ENCODE data around the gene SLCO3A1. TPM values are rescaled to one million over a fixed set of nuclear protein-coding genes. Genes with fewer than 3 reads are reported as not detected.
"Not testable (repeated sequence)": the region's sequence is repeated elsewhere in the genome, so short reads cannot be mapped to it uniquely, and the experiment has no call there.

The SLCO3A1 gene
- total RNA-seq, 4 donors from 2014 or later, result 23.1 to 62.8 (median 35.1) TPM

- DNase-seq (ENCODE audit: low spot score in 2 of 2), result no peak
- TF ChIP-seq POLR2A (IDR thresholded peaks at IDR 0.05), result no peak
- TF ChIP-seq, protein P1, sequence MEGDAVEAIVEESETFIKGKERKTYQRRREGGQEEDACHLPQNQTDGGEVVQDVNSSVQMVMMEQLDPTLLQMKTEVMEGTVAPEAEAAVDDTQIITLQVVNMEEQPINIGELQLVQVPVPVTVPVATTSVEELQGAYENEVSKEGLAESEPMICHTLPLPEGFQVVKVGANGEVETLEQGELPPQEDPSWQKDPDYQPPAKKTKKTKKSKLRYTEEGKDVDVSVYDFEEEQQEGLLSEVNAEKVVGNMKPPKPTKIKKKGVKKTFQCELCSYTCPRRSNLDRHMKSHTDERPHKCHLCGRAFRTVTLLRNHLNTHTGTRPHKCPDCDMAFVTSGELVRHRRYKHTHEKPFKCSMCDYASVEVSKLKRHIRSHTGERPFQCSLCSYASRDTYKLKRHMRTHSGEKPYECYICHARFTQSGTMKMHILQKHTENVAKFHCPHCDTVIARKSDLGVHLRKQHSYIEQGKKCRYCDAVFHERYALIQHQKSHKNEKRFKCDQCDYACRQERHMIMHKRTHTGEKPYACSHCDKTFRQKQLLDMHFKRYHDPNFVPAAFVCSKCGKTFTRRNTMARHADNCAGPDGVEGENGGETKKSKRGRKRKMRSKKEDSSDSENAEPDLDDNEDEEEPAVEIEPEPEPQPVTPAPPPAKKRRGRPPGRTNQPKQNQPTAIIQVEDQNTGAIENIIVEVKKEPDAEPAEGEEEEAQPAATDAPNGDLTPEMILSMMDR (IDR thresholded peaks at IDR 0.05), result no peak
- H3K4me3 ChIP-seq (ENCODE audit: low read depth, poor library complexity, severe bottlenecking), result no peak overlapping the region
- intact Hi-C loops (cut with DNase I; ENCODE audit: low total_unique reads), result no loop called here
- WGBS, 2 donors, result 14 to 17% methylated on average over 8 of the region's 8 CpGs
These were observed 102.7 kb downstream of the SLCO3A1 start for GRCh38 chr15:91956026-91956723.

DNA sequence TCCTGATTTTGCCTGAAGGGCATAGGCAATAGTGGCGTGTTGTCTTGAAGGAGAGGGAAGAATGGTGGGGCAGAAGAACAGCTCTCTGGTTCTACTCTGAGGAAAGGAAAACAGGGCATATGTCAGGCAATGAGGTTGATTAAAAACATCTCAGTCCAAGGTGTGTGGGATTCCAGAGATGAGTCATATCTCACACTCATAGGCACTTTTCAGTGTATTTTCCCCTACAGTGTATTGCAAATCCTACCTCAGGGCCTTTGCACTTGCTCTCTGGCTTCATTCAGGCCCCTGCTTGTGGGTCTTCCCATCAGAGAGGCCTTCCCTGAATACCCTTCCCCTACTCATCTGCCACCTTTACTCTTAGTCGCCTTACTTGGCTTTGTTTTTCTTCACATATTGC lies 107.8 kb downstream of the SLCO3A1 start:
- intact Hi-C loops (cut with DNase I; ENCODE audit: low total_unique reads), result no loop called here
- TF ChIP-seq, protein P1 (IDR thresholded peaks at IDR 0.05), result no peak
- TF ChIP-seq POLR2A (IDR thresholded peaks at IDR 0.05), result no peak
- 86 to 91% methylated on average over 2 of the region's 2 CpGs for WGBS, 2 donors
- no peak for DNase-seq (ENCODE audit: low spot score in 2 of 2)
- H3K4me3 ChIP-seq (ENCODE audit: low read depth, poor library complexity, severe bottlenecking), result no peak overlapping the region

DNA sequence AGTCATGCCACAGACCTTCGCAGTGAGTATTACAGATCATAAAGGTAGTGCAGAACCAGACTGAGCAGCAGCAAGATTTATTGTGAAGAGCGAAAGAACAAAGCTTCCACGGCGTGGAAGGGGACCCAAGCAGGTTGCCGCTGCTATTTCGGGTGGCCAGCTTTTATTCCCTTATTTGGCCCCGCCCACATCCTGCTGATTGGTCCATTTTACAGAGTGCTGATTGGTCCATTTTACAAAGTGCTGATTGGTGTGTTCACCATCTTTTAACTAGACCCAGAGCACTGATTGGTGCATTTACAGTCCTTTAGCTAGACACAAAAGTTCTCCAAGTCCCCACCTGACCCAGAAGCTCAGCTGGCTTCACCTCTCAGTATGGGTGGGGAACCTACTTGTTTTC lies 110.2 kb downstream of the SLCO3A1 start:
- WGBS, 2 donors, result 92 to 94% methylated on average over 7 of the region's 7 CpGs
- DNase-seq (ENCODE audit: low spot score in 2 of 2); intact Hi-C loops (cut with DNase I; ENCODE audit: low total_unique reads); H3K4me3 ChIP-seq (ENCODE audit: low read depth, poor library complexity, severe bottlenecking): not testable (repeated sequence)

GRCh38 chr15:91965501-91966193 lies 112.1 kb downstream of the SLCO3A1 start:
- no peak for TF ChIP-seq POLR2A (IDR thresholded peaks at IDR 0.05)
- TF ChIP-seq, protein P1 (IDR thresholded peaks at IDR 0.05), result no peak
- 43 to 52% methylated on average over 9 of the region's 9 CpGs for WGBS, 2 donors
- intact Hi-C loops (cut with DNase I; ENCODE audit: low total_unique reads), result no loop called here
- no peak overlapping the region for H3K4me3 ChIP-seq (ENCODE audit: low read depth, poor library complexity, severe bottlenecking)
- DNase-seq (ENCODE audit: low spot score in 2 of 2), result no peak

DNA sequence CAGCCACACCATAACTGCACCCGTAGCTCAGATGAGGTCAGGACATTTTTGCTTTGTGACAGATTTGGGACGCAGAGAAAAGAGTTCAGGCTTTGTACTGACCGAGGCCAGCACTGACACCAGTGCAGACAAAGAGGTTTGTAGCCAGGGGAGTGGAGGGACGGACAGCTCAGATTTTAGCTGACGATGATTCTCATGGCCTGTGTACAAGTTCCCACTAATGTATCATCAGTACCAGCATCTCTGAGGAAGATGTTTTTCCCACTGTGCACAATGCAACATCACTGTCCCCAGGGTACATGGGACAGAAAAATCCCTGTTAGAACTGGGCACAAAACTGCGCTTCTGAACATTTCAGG lies 112.7 kb downstream of the SLCO3A1 start:
- no peak overlapping the region for H3K4me3 ChIP-seq (ENCODE audit: low read depth, poor library complexity, severe bottlenecking)
- TF ChIP-seq POLR2A (IDR thresholded peaks at IDR 0.05), result no peak
- TF ChIP-seq, protein P1 (IDR thresholded peaks at IDR 0.05), result no peak
- WGBS, 2 donors, result 75 to 84% methylated on average over 6 of the region's 6 CpGs
- intact Hi-C loops (cut with DNase I; ENCODE audit: low total_unique reads), result no loop called here
- DNase-seq (ENCODE audit: low spot score in 2 of 2), result no peak

DNA sequence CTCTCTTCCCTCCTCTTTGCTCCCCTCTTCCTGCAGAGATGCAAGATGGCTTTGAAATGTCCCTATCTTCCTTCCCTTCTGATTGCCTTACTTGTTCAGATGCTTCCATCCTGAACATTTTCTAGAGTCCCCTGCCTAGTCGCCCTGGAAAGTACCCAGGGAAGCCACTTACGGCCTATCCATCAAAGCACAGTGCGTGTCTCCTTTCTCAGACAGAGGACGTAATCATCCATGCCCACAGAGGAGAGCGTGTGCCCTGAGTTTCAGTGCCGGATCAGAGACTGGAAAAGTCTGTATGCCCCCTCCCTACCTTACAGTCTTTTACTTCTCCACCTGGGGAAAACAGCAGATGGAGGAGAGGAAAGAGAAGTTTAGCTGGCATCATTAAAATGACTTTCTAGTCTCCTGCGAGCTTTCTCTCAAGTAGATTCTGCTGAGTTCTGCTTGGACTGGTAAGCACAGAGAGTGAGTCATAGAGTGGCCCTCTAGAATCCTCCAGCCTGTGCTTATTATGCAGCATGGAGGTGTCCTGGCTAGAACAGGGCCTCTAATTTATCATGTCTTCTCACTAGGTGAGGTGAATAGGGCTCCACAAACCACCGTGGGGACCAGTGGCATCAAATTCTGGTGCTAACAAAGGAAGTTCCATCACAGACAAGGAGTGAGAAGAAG lies 114.6 kb downstream of the SLCO3A1 start:
- intact Hi-C loops (cut with DNase I; ENCODE audit: low total_unique reads), result no loop called here
- no peak overlapping the region for H3K4me3 ChIP-seq (ENCODE audit: low read depth, poor library complexity, severe bottlenecking)
- DNase-seq (ENCODE audit: low spot score in 2 of 2), result no peak
- TF ChIP-seq, protein P1 (IDR thresholded peaks at IDR 0.05), result no peak
- TF ChIP-seq POLR2A (IDR thresholded peaks at IDR 0.05), result no peak
- 84 to 89% methylated on average over 8 of the region's 8 CpGs for WGBS, 2 donors
